Dermis microvascular lymphatic vessel endothelial cell (primary cell): ENCODE data around the gene TMPRSS6. TPM values are rescaled to one million over a fixed set of nuclear protein-coding genes. Genes with fewer than 3 reads are reported as not detected.
"Not testable (repeated sequence)": the region's sequence is repeated elsewhere in the genome, so short reads cannot be mapped to it uniquely, and the experiment has no call there.

Source experiments
- DNase-seq, 2 donors: peaks; one replicate each; pipeline versions ENCODE4 v3.0.0 to v3.0.0-alpha.2; 2010; ENCODE audit warnings: low read depth in 2 of 2
- total RNA-seq: library from RNA; depleted of rRNA; stranded (reverse); fragments of >200 nt; gene quantifications from 2 replicates; pipeline ENCODE4 v1.2.1, GENCODE V29; 2014

Gene TMPRSS6
- total RNA-seq, 1 donor from 2014 or later: not detected

GRCh38 chr22:37088750-37089408 is 20.6 kb downstream of the TMPRSS6 start:
- DNase-seq: no peak

- DNase-seq: no peak
Measured at GRCh38 chr22:37088108-37088605, 21.4 kb downstream of the TMPRSS6 start.

DNA sequence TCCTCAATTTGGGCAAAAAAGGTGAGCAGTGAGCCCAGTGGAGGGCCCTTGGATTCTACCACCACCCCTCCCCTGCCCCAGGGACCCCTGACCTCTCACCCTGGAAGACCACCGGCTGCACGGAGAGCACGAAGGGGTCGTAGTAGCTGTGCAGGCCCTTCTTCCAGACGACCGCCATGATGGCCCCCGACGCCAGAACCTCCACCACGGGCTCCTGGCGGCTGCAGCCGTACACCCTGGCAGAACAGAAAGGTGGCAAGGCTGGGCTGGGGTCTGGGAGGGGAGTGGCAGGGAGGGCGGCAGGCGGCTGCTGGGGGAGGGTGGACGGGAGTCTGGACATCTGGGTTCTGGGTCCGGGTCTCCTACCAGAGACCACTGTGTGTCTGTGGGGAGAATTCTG is 23.3 kb downstream of the TMPRSS6 start:
- no peak for DNase-seq

DNA sequence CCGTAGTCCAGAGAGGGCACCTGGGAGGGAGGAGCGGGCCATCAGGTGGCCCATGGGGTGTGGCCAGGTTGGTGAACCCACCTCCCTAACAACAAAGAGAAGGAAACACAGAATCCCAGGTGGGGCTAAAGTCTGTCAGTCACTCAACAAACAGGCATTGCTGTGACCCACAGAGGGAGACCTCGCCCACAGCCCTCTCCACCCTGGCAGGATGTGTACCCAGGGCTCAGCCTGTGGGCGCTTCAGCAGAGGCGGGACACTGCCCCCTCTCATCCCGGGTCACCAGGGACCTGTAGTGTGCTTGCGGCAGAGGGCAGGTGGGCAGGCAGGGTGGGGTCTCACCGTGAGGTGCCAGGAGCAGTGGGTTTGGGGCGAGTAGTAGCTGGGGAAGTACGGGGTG is 25.1 kb downstream of the TMPRSS6 start:
- no peak for DNase-seq

DNA sequence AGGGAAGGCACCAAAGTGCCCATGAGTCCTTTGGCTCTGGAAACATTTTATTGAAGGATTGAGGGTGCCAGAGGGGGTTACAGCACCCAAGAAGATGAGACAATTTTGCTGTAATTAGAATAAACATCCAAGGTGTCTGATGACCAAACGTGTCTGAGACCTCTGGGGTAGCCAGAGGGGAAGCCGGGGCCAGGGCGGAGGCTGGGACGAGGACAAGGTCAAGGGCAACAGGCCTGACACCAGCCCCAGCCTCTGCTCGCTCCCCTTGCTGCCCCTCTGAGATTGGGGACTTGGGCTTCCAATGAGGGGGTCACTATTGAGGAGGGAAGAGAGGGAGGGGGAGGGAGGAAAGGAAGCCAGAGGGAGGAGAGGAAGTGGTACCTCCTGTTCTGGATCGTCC is 25.6 kb downstream of the TMPRSS6 start:
- DNase-seq: no peak

DNA sequence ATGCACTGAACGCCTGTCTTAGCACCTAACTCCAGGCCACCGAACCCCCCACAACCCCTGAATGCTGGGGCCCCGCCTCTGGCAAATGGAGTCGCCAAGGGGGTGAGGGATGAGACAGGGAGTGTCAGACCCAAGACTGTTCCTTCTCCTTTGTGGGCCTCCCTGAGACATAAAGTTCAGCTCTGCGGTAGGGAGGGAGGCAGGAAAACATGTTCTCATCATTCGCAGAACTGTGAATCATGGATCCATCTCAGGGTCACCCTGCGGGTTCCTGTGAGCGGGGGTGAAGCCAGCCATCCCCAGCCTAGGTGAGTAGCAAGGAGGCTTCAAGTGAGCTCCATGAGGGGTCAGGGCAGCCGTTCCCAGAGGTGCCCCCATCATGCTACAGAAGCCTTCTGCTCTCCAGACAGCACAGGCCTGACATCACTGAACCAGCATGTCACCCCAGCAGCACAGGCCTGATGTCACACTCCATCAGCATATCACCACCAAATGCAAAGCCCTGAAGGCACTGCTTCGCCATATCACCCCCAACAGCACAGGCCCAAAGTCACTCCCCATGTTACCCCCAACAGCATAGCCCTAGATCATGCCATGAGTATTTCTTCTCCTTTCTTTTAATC is 27.2 kb downstream of the TMPRSS6 start:
- no peak for DNase-seq

GRCh38 chr22:37080838-37081237 is 28.7 kb downstream of the TMPRSS6 start:
- DNase-seq: no peak

DNA sequence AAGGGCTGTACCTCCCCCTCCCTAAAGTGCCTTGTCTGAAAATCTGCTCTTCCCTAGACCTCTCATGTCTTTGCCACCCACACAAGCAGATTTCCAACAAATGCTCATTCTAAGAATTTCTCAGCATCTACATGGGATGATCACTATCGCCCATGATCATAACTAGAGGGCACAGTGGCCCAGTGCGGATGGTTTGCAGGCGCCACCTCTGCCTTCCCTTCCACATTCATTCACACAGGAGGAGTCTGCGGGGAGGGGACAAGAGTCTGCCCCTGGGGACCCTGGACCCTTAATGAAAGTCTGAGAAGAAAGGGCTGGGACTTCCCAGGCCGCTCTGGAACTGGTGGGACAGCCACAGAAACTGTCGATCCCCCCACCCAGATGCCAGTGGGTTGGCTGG is 29.1 kb downstream of the TMPRSS6 start:
- no peak for DNase-seq

- peak in 1 of 2 donors; percentile 51 for DNase-seq
Measured at GRCh38 chr22:37079668-37080171, 29.8 kb downstream of the TMPRSS6 start.

GRCh38 chr22:37079158-37079557 is 30.4 kb downstream of the TMPRSS6 start:
- DNase-seq: no peak

GRCh38 chr22:37077802-37078448 is 31.6 kb downstream of the TMPRSS6 start:
- DNase-seq: peak; percentile 20 to 60

DNA sequence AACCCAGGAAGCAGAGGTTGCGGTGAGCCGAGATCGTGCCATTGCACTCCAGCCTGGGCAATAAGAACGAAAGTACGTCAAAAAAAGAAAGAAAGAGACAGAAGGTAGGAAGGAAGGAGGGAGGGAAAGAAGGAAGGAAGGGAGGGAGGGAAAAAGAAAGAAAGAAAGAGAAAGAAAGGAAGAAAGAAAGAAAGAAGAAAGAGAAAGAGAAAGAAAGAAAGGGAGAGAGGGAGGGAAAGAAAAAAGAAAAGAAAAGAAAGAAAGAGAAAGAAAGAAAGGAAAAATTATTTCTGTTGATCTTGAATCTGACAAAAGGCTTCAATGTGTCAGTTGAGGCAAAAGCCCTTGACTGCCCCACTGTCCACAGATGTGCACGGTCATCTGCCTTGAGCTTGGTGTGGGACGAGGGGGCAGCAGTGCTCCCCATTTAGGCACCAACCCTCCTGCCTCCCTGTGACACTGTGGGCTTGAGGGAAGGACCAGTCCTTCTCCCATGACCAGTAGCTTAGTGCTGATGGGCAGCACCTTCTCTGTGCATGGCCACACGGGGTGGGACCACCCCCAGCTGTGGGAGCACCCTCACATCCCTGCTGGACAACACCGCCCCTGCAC is 33.6 kb downstream of the TMPRSS6 start:
- DNase-seq: no peak

DNA sequence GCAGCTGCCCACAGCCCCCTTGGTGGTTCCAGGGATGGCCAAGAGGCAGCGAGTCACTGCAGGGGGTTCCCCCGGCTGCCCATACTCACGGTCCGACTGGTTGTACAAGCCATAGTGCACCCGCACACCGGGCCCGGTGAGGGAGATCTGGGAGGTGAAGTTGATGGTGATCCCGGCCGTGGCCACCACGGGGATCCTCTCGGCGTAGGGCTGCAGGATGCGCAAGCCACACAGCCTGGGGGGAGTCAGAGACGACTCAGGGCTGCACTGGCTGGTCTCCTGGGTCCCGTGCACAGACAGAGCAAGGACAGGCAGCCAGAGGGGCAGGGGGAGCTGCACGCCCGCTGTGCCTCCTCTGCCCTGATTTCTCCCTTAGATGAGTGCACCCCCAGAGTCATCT is 34.5 kb downstream of the TMPRSS6 start:
- DNase-seq: no peak

- no peak for DNase-seq
Measured at GRCh38 chr22:37074537-37074936, 35.0 kb downstream of the TMPRSS6 start.

DNA sequence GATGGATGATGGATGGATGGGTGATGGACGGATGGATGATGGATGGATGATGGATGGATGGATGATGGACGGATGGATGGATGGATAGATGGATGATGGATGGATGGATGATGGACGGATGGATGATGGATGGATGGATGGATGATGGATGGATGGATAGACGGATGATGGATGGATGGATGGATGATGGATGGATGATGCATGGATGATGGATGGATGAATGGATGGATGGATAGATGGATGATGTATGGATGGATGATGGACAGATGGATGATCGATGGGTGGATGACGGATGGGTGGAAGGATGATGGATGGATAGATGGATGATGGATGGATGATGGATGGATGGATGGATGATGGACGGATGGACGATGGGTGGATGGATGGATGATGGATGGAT is 36.8 kb downstream of the TMPRSS6 start:
- no peak for DNase-seq

DNA sequence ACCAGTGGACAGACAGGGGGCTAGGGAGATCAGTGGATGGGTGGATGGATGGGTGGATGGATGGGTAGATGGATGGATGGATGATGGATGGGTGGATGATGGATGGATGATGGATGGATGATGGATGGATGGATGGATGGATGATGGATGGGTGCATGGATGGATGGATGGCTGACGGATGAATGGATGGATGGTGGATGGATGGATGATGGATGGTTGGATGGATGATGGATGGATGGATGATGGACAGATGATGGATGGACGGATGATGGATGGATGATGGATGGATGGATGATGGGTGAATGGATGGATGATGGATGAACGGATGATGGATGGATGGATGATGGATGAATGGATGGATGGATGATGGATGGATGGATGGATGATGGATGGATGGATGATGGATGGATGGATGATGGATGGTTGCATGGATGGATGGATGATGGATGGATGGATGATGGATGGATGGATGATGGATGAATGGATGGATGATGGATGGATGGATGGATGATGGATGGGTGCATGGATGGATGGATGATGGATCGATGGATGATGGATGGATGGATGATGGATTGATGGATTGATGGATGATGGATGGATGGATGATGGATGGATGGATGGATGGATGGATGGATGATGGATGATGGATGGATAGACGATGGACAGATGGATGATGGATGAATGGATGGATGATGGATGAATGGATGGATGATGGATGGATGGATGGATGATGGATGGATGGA is 37.5 kb downstream of the TMPRSS6 start:
- not testable (repeated sequence) for DNase-seq

DNA sequence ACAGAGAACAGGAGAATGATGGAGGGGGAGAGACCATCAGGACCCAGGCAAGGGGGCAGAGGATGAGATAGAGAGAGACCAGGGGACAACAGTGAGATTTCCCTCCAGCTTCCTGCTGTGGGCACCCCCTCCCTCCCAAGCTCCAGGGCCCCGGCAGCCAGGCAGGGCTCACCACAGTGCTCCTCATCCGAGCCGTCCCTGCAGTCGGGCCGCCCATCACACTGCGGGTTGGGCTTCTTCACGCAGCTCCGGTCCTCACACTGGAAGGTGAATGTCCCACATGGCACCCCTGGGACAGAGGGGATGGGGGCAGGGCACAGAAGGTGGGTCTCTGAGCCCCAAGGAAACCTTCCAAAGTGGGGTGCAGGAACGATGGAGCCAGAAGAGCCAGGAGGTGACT is 38.8 kb downstream of the TMPRSS6 start:
- DNase-seq: no peak

DNA sequence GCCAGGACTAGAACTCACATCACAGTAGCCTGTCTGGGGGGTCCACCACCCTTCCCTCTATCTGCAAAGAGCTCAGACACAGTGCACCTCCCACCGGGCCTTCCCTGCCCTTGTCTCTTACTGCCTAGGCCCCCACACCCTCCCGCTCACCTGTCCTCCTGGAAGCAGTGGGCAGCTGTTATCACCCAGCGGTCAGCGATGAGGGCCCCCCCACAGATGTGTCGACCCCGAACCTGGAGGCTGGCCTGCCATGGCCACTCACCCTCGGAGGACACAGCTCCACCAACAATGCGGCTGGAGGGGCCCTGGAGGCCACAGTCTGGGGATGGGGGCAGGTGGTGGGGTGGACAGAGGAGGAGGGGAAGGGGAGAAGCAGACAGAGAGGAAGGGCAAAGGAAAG is 39.2 kb downstream of the TMPRSS6 start:
- no peak for DNase-seq

- DNase-seq: no peak
Measured at GRCh38 chr22:37069719-37070118, 39.8 kb downstream of the TMPRSS6 start.

DNA sequence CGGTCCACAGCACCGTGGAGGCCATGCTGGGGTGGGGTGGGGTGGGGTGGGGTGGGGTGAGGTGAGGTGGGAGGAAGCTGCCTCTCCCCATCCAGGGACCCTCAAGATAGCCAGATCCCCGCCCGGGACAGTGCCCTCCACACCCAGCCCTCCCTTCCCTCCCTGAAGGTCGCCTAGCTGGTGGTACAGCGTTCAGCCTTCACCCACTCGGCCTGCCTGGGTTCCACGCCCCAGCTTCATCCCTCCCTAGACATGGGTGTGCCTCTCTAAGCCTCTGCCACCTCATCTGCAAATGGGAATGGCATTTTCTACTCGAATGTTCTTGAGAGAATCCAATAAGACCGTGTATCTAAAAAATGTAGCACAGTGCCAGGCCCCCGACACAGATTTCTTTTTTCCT is 40.2 kb downstream of the TMPRSS6 start:
- no peak for DNase-seq

- DNase-seq: no peak
Measured at GRCh38 chr22:37068859-37069258, 40.7 kb downstream of the TMPRSS6 start.
